Gastrocnemius medialis (tissue), 4 donors: ENCODE data around the gene CHI3L2. TPM values are rescaled to one million over a fixed set of nuclear protein-coding genes. Genes with fewer than 3 reads are reported as not detected.

Experiments used
- ATAC-seq, 2 donors: fragments of 150-250 bp; one replicate each; pipeline ENCODE4 v1.9.1; 2016
- DNase-seq, 2 donors: peaks; one replicate each; pipeline ENCODE4 v3.0.0-alpha.2; 2019
- H3K27ac ChIP-seq, 4 donors: fragments of 200-600 bp; sonication (generic); 1 replicate in 1 of 4; 2 replicates in 3 of 4; pipeline ENCODE4 v1.5.1; 2016 to 2018; ENCODE audit warnings: mild to moderate bottlenecking in 2 of 4, moderate library complexity in 1 of 4
- H3K27me3 ChIP-seq, 3 donors: fragments of 200-600 bp; sonication (generic) in 2 of 3; 1 replicate in 1 of 3; 2 replicates in 2 of 3; pipeline versions ENCODE4 v1.5.1 to v1.6.0; 2016 to 2019; ENCODE audit warnings: mild to moderate bottlenecking in 1 of 3, moderate library complexity in 1 of 3
- H3K36me3 ChIP-seq, 2 donors: fragments of 200-600 bp; sonication (generic) in 1 of 2; one replicate each; pipeline ENCODE4 v1.5.1; 2017 to 2018
- H3K4me1 ChIP-seq, 2 donors: fragments of 200-600 bp; sonication (generic) in 1 of 2; one replicate each; pipeline ENCODE4 v1.5.1; 2016 to 2017; ENCODE audit warnings: mild to moderate bottlenecking in 2 of 2
- H3K4me3 ChIP-seq, 4 donors: fragments of 200-600 bp; sonication (generic) in 3 of 4; 1 replicate in 1 of 4; 2 replicates in 3 of 4; pipeline ENCODE4 v1.5.1; 2016 to 2019; ENCODE audit warnings: mild to moderate bottlenecking in 2 of 4
- H3K9me3 ChIP-seq, 3 donors: fragments of 200-600 bp; sonication (generic) in 2 of 3; 1 replicate in 1 of 3; 2 replicates in 2 of 3; pipeline ENCODE4 v1.5.1; 2016 to 2019
- POLR2A ChIP-seq, 2 donors: fragments of 450-650 bp; IDR thresholded peaks; one replicate each; pipeline ENCODE4 v1.6.1; 2017; ENCODE audit warnings: antibody characterized with exemption in 2 of 2, mild to moderate bottlenecking in 2 of 2, moderate library complexity in 2 of 2
- in situ Hi-C, 4 donors: fragments of 200-750 bp; cut with MboI; loops; one replicate each; pipeline versions ENCODE4 v1.15.0 to v1.8.0; 2017; ENCODE audit warnings: low sequenced_read_pairs in 4 of 4
- intact Hi-C: fragments of 100-400 bp; cut with DNase I; formaldehyde crosslinking; loops from one replicate; pipeline ENCODE4 v1.15.1; 2023; ENCODE audit warnings: low total_unique reads
- total RNA-seq, 4 donors: library from RNA; depleted of rRNA; stranded (reverse); fragments of >200 nt; gene quantifications; one replicate each; pipeline versions ENCODE4 v1.1.0 to v1.2.3, GENCODE V29; 2016
- TF ChIP-seq, protein P1 (sequence below), 5 experiments: fragments of 450-650 bp in 3 of 5; fragments of 200-600 bp in 2 of 5; sonication (generic) in 2 of 5; IDR thresholded peaks in 4 of 5; conservative IDR thresholded peaks in 1 of 5; 1 replicate in 4 of 5; 2 replicates in 1 of 5; pipeline ENCODE4 v1.5.1; 2016 to 2019; ENCODE audit warnings: antibody characterized with exemption in 5 of 5, mild to moderate bottlenecking in 3 of 5, moderate library complexity in 3 of 5

CHI3L2 gene
- total RNA-seq, 4 donors from 2014 or later: 0.40 to 2.3 (median 1.9) TPM; not detected in 1

DNA sequence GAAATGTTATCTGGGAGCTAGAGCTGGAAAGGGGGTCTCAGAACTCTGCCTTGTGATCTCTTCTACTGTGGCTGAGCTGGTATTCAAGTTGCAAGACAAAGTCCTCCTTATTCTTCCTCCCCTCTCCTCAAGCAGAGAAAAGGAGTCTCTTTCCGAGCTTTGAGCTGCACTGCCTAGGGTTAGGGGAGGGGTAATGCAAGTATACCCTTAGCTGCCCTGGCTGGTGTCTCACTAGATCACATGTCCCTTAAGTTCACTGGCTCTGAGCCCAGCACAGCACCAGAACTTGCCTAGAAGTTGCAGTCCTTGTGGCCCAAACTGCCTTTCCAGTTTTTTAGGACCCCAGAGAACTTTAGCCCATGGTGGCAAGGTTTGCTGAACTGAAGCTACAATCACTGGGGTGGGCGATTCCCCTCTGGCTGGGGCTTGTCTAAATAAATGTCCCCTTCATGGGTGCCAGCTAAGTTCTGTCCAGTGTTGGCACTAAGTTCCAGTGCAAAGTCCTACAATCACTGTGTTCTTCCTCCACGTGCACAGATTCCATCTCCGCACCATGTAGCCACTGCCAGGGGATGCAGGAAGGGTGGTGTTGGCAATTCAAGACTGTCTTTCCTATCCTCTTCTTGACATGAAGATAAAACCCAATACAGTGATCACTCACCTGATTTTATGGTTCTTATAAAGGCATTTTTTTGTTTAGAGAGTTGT lies 40.4 kb downstream of the CHI3L2 start:
- H3K4me1 ChIP-seq: no peaks in the 10 kb centered on the region
- H3K27me3 ChIP-seq: peaks cover 26 to 30% (median 28%) of the 10 kb centered on the region in 3 donors
- DNase-seq: no peak
- no peak for ATAC-seq
- no peak overlapping the region for H3K27ac ChIP-seq
- TF ChIP-seq POLR2A (IDR thresholded peaks at IDR 0.05): no peak
- TF ChIP-seq, protein P1, sequence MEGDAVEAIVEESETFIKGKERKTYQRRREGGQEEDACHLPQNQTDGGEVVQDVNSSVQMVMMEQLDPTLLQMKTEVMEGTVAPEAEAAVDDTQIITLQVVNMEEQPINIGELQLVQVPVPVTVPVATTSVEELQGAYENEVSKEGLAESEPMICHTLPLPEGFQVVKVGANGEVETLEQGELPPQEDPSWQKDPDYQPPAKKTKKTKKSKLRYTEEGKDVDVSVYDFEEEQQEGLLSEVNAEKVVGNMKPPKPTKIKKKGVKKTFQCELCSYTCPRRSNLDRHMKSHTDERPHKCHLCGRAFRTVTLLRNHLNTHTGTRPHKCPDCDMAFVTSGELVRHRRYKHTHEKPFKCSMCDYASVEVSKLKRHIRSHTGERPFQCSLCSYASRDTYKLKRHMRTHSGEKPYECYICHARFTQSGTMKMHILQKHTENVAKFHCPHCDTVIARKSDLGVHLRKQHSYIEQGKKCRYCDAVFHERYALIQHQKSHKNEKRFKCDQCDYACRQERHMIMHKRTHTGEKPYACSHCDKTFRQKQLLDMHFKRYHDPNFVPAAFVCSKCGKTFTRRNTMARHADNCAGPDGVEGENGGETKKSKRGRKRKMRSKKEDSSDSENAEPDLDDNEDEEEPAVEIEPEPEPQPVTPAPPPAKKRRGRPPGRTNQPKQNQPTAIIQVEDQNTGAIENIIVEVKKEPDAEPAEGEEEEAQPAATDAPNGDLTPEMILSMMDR (IDR thresholded peaks at IDR 0.05 in 4 of 5, conservative IDR thresholded peaks at IDR 0.05 in 1 of 5): no peak
- intact Hi-C loops (no loop called here), in situ Hi-C loops (no loop called here)
- no peak overlapping the region for H3K4me3 ChIP-seq
- no peaks in the 10 kb centered on the region for H3K9me3 ChIP-seq
- H3K36me3 ChIP-seq: no peaks in the 10 kb centered on the region

DNA sequence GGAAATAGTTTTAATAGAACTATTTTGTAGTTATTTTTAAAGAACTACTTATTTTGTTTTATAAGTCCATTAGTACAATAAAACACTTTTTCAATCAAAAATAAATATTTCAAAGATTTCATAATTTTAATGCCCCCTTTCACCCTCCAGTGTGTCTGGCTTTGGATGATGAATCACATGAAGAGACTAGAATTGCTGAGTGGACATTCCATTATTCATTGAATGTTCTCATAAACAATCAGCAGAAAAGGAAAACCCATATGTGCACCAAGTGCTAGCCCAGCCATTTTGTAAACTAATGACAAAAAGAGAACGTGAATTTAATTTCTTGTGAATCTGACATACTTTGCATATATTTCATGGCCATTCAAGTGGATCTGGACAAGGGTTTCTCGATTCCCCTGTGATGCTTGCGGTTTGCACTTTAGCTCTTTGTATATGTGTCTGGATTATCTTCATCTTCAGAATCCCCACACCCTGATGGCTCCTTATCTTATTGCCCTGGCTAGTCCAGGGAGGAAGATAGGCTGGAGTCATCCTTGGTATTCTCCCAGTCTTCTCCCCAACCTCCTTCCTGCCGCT lies 42.4 kb downstream of the CHI3L2 start:
- Histone ChIP-seq H3K27me3 (peaks cover 26 to 30% (median 28%) of the 10 kb centered on the region in 3 donors), H3K36me3 (no peaks in the 10 kb centered on the region), H3K9me3 (no peaks in the 10 kb centered on the region), H3K4me3 (no peak overlapping the region), H3K27ac (no peak overlapping the region), H3K4me1 (no peaks in the 10 kb centered on the region)
- no peak for DNase-seq
- intact Hi-C loops (no loop called here), in situ Hi-C loops (no loop called here)
- ATAC-seq: no peak
- TF ChIP-seq, protein P1 (IDR thresholded peaks at IDR 0.05 in 4 of 5, conservative IDR thresholded peaks at IDR 0.05 in 1 of 5): no peak

DNA sequence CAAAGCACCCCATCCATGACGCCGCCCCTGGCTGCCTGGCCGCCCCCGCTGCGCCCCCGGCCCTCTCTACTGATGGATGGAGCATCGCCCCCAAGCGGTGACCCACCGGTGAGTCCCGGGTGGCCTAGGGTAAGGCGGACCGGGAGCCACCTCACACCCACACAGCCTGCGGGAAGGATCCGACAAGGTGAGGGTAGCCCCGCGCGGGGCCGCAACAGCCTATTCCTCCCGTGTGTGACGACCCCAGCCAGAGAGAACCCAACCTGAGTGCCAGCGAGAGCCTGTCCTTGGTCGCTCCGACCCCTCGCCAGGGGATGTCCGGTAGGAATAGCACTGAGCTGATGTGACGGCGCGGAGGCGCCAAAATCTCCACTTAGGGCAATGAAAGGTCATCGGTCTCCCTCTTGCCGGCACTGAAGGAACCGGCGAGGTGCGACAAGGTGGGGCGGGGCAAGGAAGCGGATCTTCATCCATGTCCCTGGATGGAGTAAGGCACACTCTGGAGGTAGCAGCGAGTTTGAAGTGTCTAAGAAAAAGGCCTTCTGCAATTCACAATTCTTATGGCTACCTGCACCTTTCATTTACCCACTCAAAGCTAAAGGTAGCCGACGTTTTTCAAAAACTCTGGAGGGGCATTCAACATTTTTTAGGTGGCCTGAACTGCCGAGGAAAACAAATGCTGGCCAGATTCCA lies 43.4 kb downstream of the CHI3L2 start:
- in situ Hi-C loops (no loop called here), intact Hi-C loops (no loop called here)
- H3K4me1 ChIP-seq: no peaks in the 10 kb centered on the region
- H3K36me3 ChIP-seq: no peaks in the 10 kb centered on the region
- DNase-seq (no peak), ATAC-seq (no peak)
- no peaks in the 10 kb centered on the region for H3K9me3 ChIP-seq
- no peak overlapping the region for H3K4me3 ChIP-seq
- H3K27me3 ChIP-seq: peaks cover 26 to 30% (median 28%) of the 10 kb centered on the region in 3 donors
- TF ChIP-seq, protein P1 (IDR thresholded peaks at IDR 0.05 in 4 of 5, conservative IDR thresholded peaks at IDR 0.05 in 1 of 5): no peak
- TF ChIP-seq POLR2A (IDR thresholded peaks at IDR 0.05): no peak
- no peak overlapping the region for H3K27ac ChIP-seq

DNA sequence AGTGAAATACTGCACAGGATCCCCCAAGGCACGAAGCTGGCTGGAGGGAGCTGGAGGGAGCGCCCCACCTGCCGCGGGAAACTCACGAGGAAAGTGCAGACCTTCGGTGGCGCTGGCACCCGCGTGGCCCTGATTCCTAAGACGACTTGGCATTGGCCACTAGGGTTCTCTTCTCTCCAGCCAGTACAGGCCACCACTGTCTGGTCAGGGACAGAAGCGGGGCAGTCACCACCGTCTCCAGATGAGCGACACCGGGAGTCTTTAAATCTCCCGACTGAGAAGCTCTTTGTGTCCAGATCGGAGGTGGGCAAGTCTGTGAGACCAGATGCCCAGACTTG lies 43.9 kb downstream of the CHI3L2 start:
- TF ChIP-seq, protein P1 (IDR thresholded peaks at IDR 0.05 in 4 of 5, conservative IDR thresholded peaks at IDR 0.05 in 1 of 5): no peak
- TF ChIP-seq POLR2A (IDR thresholded peaks at IDR 0.05): no peak
- in situ Hi-C loops: no loop called here

More for the DNA sequence above, 43.9 kb downstream of the CHI3L2 start:
- ATAC-seq (no peak), DNase-seq (no peak)
- H3K27ac ChIP-seq: no peak overlapping the region
- no peaks in the 10 kb centered on the region for H3K36me3 ChIP-seq
- intact Hi-C loops: no loop called here
- no peak overlapping the region for H3K4me3 ChIP-seq
- H3K27me3 ChIP-seq: peaks cover 26 to 30% (median 28%) of the 10 kb centered on the region in 3 donors
- no peaks in the 10 kb centered on the region for H3K9me3 ChIP-seq
- H3K4me1 ChIP-seq: no peaks in the 10 kb centered on the region
